Progenitor cell of endocrine pancreas (in vitro differentiated cells): ENCODE measurements around the gene EGFL6. TPM values are rescaled to one million over a fixed set of nuclear protein-coding genes. Genes with fewer than 3 reads are reported as not detected.
"Not testable (repeated sequence)": the region's sequence is repeated elsewhere in the genome, so short reads cannot be mapped to it uniquely, and the experiment has no call there.

Source experiments
- DNase-seq: peaks from one replicate; pipeline ENCODE4 v3.0.0; 2021; ENCODE audit warnings: low spot score; ENCODE audit not compliant: unreplicated experiment
- H3K27ac Mint-ChIP-seq: 2 replicates; pipeline ENCODE4 v1.8.0; 2021; ENCODE audit warnings: mild to moderate bottlenecking, moderate library complexity, mixed read lengths
- H3K27me3 Mint-ChIP-seq: 2 replicates; pipeline ENCODE4 v1.8.0; 2021; ENCODE audit warnings: mixed read lengths
- H3K36me3 Mint-ChIP-seq: 2 replicates; pipeline ENCODE4 v1.8.0; 2022; ENCODE audit warnings: mixed read lengths; ENCODE audit not compliant: insufficient read depth
- H3K4me1 Mint-ChIP-seq: 2 replicates; pipeline ENCODE4 v1.8.0; 2021; ENCODE audit warnings: low read depth, mixed read lengths
- H3K4me3 Mint-ChIP-seq: 2 replicates; pipeline ENCODE4 v1.8.0; 2021; ENCODE audit warnings: low read depth, mild to moderate bottlenecking, moderate library complexity, mixed read lengths
- H3K9me3 Mint-ChIP-seq: 2 replicates; pipeline ENCODE4 v1.8.0; 2021; ENCODE audit warnings: low read depth, mixed read lengths
- CTCF ChIP-seq: fragments of 200-600 bp; sonication (generic); IDR thresholded peaks from one replicate; pipeline ENCODE4 v1.5.0; 2021; ENCODE audit warnings: antibody characterized with exemption, mild to moderate bottlenecking; ENCODE audit not compliant: unreplicated experiment
- total RNA-seq: library from RNA; stranded (reverse); gene quantifications from 2 replicates; pipeline ENCODE4 v1.2.1, GENCODE V29; 2021

Gene EGFL6
- total RNA-seq, 1 donor from 2014 or later: 0.34 TPM

- Mint-ChIP-seq H3K9me3 (peaks cover 13% of the 10 kb centered on the region), H3K36me3 (peaks cover 7% of the 10 kb centered on the region), H3K27ac (no peak overlapping the region), H3K27me3 (no peaks in the 10 kb centered on the region), H3K4me3 (no peak overlapping the region), H3K4me1 (peaks cover 10% of the 10 kb centered on the region)
- no peak for DNase-seq
- no peak for TF ChIP-seq CTCF
These were observed 97.4 kb downstream of the EGFL6 start for GRCh38 chrX:13666836-13667235.

GRCh38 chrX:13667919-13668318, 98.5 kb downstream of the EGFL6 start:
- Mint-ChIP-seq H3K4me1 (peaks cover 10% of the 10 kb centered on the region), H3K36me3 (peaks cover 7% of the 10 kb centered on the region), H3K27ac (no peak overlapping the region), H3K27me3 (no peaks in the 10 kb centered on the region), H3K9me3 (peaks cover 21% of the 10 kb centered on the region), H3K4me3 (no peak overlapping the region)
- no peak for DNase-seq
- TF ChIP-seq CTCF: no peak

- H3K27me3 Mint-ChIP-seq: no peaks in the 10 kb centered on the region
- TF ChIP-seq CTCF: no peak
- peaks cover 20% of the 10 kb centered on the region for H3K9me3 Mint-ChIP-seq
- H3K4me3 Mint-ChIP-seq: peak overlapping the region; percentile 47
- DNase-seq: no peak
- H3K4me1 Mint-ChIP-seq: peaks cover 10% of the 10 kb centered on the region
- peaks cover 5% of the 10 kb centered on the region for H3K36me3 Mint-ChIP-seq
- peak overlapping the region; percentile 96 for H3K27ac Mint-ChIP-seq
These were observed 99.9 kb downstream of the EGFL6 start for GRCh38 chrX:13669246-13669737.

- not testable (repeated sequence) for H3K4me1 Mint-ChIP-seq, H3K36me3 Mint-ChIP-seq, H3K4me3 Mint-ChIP-seq, DNase-seq, H3K27me3 Mint-ChIP-seq
- H3K27ac Mint-ChIP-seq: peak overlapping the region; percentile 96
- H3K9me3 Mint-ChIP-seq: peaks cover 20% of the 10 kb centered on the region
These were observed 100.4 kb downstream of the EGFL6 start for GRCh38 chrX:13669755-13670154.

GRCh38 chrX:13670197-13670596, 100.8 kb downstream of the EGFL6 start:
- Mint-ChIP-seq H3K9me3 (peaks cover 20% of the 10 kb centered on the region), H3K36me3 (peaks cover 5% of the 10 kb centered on the region), H3K27me3 (no peaks in the 10 kb centered on the region), H3K4me1 (peaks cover 10% of the 10 kb centered on the region), H3K27ac (no peak overlapping the region), H3K4me3 (no peak overlapping the region)
- no peak for TF ChIP-seq CTCF
- no peak for DNase-seq

- peaks cover 21% of the 10 kb centered on the region for H3K9me3 Mint-ChIP-seq
- H3K27ac Mint-ChIP-seq: no peak overlapping the region
- peaks cover 7% of the 10 kb centered on the region for H3K4me1 Mint-ChIP-seq
- no peaks in the 10 kb centered on the region for H3K27me3 Mint-ChIP-seq
- peaks cover 5% of the 10 kb centered on the region for H3K36me3 Mint-ChIP-seq
- no peak for TF ChIP-seq CTCF
- DNase-seq: no peak
- H3K4me3 Mint-ChIP-seq: no peak overlapping the region
These were observed 103.6 kb downstream of the EGFL6 start for GRCh38 chrX:13673016-13673415.
